Muscle of leg (tissue), 11 donors: ENCODE results near the gene KLHL29. TPM values are rescaled to one million over a fixed set of nuclear protein-coding genes. Genes with fewer than 3 reads are reported as not detected.

Source experiments
- DNase-seq: peaks from one replicate; pipeline ENCODE4 v3.0.0; 2013
- H3K27ac ChIP-seq: one replicate; pipeline ENCODE4 v1.5.1; 2013; ENCODE audit warnings: mild to moderate bottlenecking, low read length, control low read depth
- H3K27me3 ChIP-seq: one replicate; pipeline ENCODE4 v1.6.1; 2013; ENCODE audit warnings: low read length; ENCODE audit not compliant: control insufficient read depth, insufficient read depth
- H3K36me3 ChIP-seq: one replicate; pipeline ENCODE4 v1.6.1; 2013; ENCODE audit warnings: low read length; ENCODE audit not compliant: control insufficient read depth, insufficient read depth
- H3K4me1 ChIP-seq: one replicate; pipeline ENCODE4 v1.6.1; 2013; ENCODE audit warnings: low read length; ENCODE audit not compliant: control insufficient read depth, insufficient read depth
- H3K4me3 ChIP-seq: one replicate; pipeline ENCODE4 v1.5.1; 2013; ENCODE audit warnings: low read length, control low read depth
- H3K9me3 ChIP-seq: replicated peaks from 2 replicates; pipeline ENCODE4 v1.6.1; 2013; ENCODE audit warnings: low read depth, low read length; ENCODE audit not compliant: control insufficient read depth
- WGBS: methylation state at CpG from one replicate; pipeline ENCODE4 v1.1.5; 2013; ENCODE audit warnings: missing lambda C conversion rate; ENCODE audit not compliant: insufficient coverage; 5-methylcytosine and 5-hydroxymethylcytosine counted together
- polyA plus RNA-seq, 8 donors: library from polyadenylated mRNA; unstranded; fragments of 120-200 nt; gene quantifications; one replicate each; pipeline versions ENCODE4 v1.2.1 to v1.2.3, GENCODE V29; 2013; ENCODE audit warnings: inconsistent platforms in 1 of 8, low replicate concordance in 1 of 8; ENCODE audit not compliant: insufficient read length in 8 of 8, insufficient read depth in 1 of 8
- total RNA-seq: library from RNA; stranded (reverse); fragments of 120-200 nt; gene quantifications from one replicate; pipeline ENCODE4 v1.2.4, GENCODE V29; 2013

Gene KLHL29
- total and polyA plus RNA-seq, 9 donors, result 4.7 to 9.7 (median 7.3) TPM

DNA sequence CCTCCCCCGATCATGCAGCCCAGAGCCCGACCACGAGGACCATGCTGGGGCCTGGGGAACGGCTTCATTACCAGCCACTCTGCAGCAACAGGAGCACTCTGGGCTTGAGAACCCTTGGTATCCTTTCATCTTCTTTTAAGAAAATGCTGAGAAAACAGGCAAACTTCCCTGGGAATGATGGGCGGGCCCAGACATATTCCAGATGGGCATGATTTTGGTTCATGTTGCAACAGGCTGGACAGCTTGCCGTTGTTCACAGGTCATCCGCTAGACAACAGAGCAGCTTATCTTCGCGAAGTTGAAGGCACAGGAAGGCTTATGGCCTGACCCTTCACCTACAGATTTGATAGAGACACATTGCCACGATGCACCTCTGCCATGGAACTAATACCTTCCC lies 121.0 kb downstream of the KLHL29 start:
- no peak for DNase-seq
- 79% methylated on average over 10 of the region's 10 CpGs for WGBS
- Histone ChIP-seq H3K36me3 (no peaks in the 10 kb centered on the region), H3K9me3 (no peaks in the 10 kb centered on the region), H3K27me3 (peaks cover 5% of the 10 kb centered on the region), H3K4me1 (peaks cover 44% of the 10 kb centered on the region), H3K27ac (no peak overlapping the region), H3K4me3 (no peak overlapping the region)

DNA sequence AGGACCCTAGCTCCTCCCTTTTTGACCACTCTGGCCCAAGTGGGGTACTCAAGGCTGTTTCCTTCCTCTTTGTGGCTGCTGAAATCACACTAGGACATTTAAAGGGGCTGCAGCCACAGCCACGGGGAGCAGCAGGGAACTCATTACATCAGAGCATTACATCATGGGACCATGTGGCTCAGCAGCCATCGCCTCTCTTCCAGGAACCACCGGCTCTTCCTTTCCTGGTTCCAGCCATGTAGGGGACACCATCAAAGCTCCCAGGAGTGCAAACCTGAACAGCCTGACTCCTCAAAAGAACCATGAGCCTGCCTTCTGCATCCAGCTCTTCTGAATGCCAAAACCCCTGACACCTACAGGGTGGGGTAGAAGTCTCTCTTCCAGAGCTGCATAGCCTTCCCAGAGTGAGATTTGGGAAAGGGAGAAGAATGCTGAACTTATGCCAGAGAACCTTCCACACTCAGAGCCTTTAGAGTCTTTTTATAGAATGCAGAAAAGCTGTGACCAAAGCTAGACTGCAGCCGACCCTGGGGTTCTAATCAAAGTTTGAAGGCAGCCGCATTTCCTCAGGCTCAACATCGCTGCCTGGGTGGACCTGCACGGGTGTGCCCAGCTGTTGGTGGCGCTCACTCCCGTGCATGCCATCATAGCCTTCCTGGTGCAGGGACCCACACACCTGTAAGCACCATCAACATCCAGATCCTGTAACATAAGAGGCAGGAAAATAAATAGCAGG lies 121.7 kb downstream of the KLHL29 start:
- WGBS, result 15% methylated on average over 5 of the region's 9 CpGs
- H3K4me3 ChIP-seq, result no peak overlapping the region
- no peaks in the 10 kb centered on the region for H3K9me3 ChIP-seq
- peaks cover 41% of the 10 kb centered on the region for H3K4me1 ChIP-seq
- no peaks in the 10 kb centered on the region for H3K36me3 ChIP-seq
- DNase-seq, result peak; percentile 87
- no peak overlapping the region for H3K27ac ChIP-seq
- peaks cover 5% of the 10 kb centered on the region for H3K27me3 ChIP-seq

DNA sequence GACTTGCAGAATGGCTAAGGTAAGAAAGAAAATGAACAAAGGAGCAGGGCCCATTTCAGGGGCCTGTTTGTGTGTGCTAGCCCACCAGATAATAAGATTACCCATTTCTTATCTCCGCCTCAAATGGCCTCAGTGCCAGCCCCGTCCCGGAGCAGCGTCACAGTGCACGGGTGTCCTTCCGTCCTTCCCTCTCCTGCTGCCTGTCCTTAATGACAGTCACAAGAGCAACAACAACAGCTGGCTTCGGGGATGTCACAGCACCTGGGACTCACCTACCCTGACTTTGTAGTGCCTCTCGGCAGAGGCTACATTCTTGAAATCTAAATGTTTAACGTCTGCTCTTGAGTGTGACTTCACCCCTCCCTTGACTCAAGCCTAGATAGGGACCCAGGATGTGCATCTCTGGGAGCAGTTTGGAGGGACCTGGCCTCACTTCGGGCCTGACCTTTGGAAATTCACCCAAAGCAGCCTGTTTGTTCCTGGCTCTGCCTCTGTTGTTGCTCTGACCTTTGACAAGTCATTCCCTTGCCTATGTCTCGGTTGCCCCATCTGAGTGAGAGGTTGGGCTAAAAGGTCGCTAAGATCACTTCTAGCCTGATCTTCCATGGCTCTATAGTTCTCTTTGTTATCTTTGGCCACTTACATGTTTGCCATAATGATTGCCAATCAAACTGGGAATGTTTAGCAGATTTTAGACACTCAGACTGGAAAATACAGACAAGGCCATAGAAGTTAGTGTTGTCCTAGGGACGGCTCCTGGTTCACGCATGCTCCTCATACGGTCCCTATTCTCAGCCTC lies 122.5 kb downstream of the KLHL29 start:
- WGBS, result 79% methylated on average over 13 of the region's 15 CpGs
- no peaks in the 10 kb centered on the region for H3K9me3 ChIP-seq
- H3K4me1 ChIP-seq, result peaks cover 37% of the 10 kb centered on the region
- no peaks in the 10 kb centered on the region for H3K36me3 ChIP-seq
- H3K27me3 ChIP-seq, result peaks cover 5% of the 10 kb centered on the region
- H3K27ac ChIP-seq, result no peak overlapping the region
- H3K4me3 ChIP-seq, result no peak overlapping the region
- DNase-seq, result no peak

DNA sequence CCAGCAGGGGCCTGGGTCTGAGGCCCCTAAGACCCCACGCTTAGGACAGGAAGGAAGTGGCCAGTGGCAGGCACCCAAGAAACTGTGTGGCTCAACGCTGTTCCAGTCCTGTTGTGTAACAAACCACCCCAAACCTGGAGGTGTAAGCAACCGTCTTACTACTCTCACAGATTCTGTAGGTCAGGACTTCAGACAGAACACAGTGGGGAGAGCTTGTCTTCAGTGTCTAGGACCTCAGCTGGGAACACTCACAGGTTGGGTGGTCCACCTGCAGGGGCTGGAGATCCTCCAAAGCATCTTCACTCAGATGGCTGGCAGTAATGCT lies 123.0 kb downstream of the KLHL29 start:
- H3K4me1 ChIP-seq, result peaks cover 41% of the 10 kb centered on the region
- WGBS, result 57% methylated on average over 3 of the region's 3 CpGs
- H3K9me3 ChIP-seq, result no peaks in the 10 kb centered on the region
- H3K36me3 ChIP-seq, result no peaks in the 10 kb centered on the region
- H3K4me3 ChIP-seq, result no peak overlapping the region
- H3K27ac ChIP-seq, result no peak overlapping the region
- DNase-seq, result no peak
- peaks cover 5% of the 10 kb centered on the region for H3K27me3 ChIP-seq

DNA sequence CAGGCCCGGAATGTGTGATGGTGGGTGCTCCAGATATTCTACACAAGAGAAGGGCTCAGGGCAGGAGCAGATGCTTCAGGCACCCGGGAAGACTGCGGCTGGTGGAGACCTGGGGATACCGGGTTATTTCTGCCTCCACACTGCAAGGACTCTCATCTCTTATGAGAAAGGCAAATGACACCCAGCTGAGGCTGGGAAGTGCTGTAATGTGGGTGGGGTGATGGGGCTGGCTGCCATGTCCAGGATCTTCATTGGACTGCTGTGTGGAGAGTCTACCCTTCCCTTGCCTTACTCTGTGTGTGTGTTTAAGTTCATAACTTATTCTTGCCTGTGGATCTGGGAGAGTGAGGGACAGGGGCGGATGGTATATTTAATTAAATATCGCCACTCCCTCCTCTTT lies 124.1 kb downstream of the KLHL29 start:
- WGBS, result 89% methylated on average over 1 of the region's 6 CpGs
- peak; percentile 24 for DNase-seq
- H3K9me3 ChIP-seq, result no peaks in the 10 kb centered on the region
- H3K27ac ChIP-seq, result no peak overlapping the region
- H3K4me1 ChIP-seq, result peaks cover 42% of the 10 kb centered on the region
- H3K27me3 ChIP-seq, result peaks cover 5% of the 10 kb centered on the region
- H3K4me3 ChIP-seq, result no peak overlapping the region
- no peaks in the 10 kb centered on the region for H3K36me3 ChIP-seq

DNA sequence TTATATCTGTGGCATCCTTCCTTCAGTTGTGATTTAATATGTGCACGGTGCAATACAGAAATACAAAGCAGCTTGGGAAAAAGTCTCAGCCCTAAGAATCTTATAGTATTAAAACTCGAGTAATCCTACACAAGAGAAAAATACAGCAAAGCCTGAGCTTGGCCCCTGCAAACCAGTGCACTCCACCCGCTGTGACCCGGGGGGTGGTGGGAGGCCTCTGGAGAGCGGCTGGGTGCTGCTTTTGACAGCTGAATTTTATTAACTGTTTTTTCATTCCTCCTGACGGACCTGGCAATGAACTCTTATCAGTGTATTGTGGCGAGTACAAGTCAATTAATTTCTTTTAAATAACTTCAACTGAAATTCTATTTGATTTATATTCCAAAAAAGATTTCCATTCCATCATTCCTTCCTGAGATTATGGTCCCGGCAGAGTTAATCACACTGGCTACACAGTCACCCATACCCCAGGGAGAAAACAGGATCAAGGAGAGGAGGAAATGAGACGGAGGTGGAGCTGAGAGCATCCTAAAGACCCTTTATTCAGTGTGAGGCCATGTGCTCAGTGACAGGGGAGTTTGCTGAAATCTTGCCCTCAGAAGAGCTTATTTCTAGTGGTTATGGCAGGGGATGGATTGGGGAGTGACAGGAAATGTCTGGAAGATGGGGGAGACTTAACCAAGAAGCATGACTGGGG lies 124.8 kb downstream of the KLHL29 start:
- Histone ChIP-seq H3K27ac (no peak overlapping the region), H3K4me1 (peaks cover 45% of the 10 kb centered on the region), H3K36me3 (no peaks in the 10 kb centered on the region), H3K4me3 (no peak overlapping the region), H3K9me3 (no peaks in the 10 kb centered on the region), H3K27me3 (peaks cover 5% of the 10 kb centered on the region)
- no CpG with 5 or more reads among the region's 9 CpGs for WGBS
- DNase-seq, result no peak

DNA sequence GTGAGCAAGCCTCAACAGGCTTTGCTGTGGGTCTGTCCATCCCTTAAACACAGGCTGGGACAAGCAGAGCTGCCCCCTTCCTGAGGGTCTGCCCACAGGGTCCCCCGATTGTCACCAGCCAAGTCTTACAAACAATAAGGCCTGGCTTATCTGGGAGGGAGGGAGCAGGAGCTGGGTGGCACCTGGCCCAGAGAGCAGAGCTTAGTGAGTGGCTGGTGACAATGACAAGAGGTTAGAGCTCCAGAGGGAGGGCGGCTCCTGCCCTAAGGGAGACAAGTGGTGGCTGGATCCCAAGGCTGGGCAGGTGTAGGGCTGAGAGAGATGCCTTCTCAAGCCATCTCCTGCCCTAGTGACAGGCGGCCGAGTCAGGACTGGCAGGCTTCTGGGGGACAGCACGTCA lies 125.5 kb downstream of the KLHL29 start:
- Histone ChIP-seq H3K27ac (no peak overlapping the region), H3K27me3 (peaks cover 3% of the 10 kb centered on the region), H3K36me3 (no peaks in the 10 kb centered on the region), H3K4me1 (peaks cover 48% of the 10 kb centered on the region), H3K9me3 (no peaks in the 10 kb centered on the region), H3K4me3 (no peak overlapping the region)
- DNase-seq, result no peak
- 93% methylated on average over 4 of the region's 5 CpGs for WGBS

DNA sequence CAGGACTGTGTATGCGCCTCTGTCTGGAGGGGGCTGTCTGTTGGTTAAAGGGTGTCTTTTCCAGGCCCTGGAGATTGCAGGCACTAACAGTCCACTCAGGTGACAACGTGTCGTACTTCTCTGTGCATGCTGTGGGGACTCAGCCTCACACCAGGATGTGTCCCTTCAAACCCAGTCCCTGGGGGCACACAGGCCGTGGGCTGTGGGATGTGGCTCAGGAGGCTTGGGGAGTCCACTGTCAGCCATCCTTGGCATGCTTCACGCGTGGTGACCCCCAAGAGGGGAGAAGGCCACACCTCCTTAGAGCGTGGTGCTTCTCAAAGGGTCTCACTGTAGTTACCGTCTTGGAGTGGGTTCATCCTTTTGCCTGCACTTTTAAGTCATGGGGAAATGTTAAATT lies 127.8 kb downstream of the KLHL29 start:
- Histone ChIP-seq H3K36me3 (no peaks in the 10 kb centered on the region), H3K4me1 (peaks cover 53% of the 10 kb centered on the region), H3K9me3 (no peaks in the 10 kb centered on the region), H3K27ac (no peak overlapping the region), H3K27me3 (peaks cover 4% of the 10 kb centered on the region), H3K4me3 (no peak overlapping the region)
- no peak for DNase-seq
- 65% methylated on average over 4 of the region's 8 CpGs for WGBS

DNA sequence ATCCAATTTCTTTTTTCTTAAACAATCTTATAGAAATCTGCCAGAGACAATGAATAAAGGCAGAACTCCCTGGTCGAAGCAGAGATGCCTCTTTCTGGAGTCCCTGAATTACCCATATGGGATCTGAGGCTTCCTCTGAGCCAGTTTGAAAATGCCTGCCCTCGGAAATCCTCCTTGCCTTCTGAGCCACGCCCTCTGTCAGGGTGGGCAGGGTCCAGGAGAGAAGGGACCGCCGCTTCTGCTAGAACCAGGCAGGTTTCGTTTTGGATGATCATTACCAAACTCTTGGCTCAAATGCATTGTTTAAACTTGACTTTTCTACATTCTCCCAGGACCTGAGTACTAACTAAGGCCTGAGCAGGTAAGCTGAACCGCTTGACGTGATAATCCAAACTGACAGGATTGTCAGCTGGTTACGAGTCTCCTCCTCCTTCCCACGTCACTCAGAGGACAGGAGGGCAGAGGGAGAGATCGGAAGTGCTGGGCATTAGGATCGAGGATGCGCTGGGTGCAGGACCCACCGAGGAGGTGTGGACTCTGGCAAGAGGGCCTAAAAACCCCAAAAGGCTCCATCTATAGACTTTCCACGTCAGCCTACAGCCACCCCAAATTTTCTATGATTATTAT lies 128.4 kb downstream of the KLHL29 start:
- no peaks in the 10 kb centered on the region for H3K36me3 ChIP-seq
- 55% methylated on average over 12 of the region's 15 CpGs for WGBS
- H3K4me3 ChIP-seq, result no peak overlapping the region
- peaks cover 4% of the 10 kb centered on the region for H3K27me3 ChIP-seq
- no peak for DNase-seq
- no peak overlapping the region for H3K27ac ChIP-seq
- H3K9me3 ChIP-seq, result no peaks in the 10 kb centered on the region
- H3K4me1 ChIP-seq, result peaks cover 56% of the 10 kb centered on the region
